Measurements from ENCODE around the gene ITPR3.

The ITPR3 gene

GRCh38 chr6:33620856-33621710, at the start of gene ITPR3:
Gene ITPR3 (plus strand): TSS chr6:33621322. CDS start chr6:33621603, 281 bp downstream.
- DNase-seq (ENCODE audit: low spot score) (peak; percentile 53), FAIRE-seq (no peak)

- DNase-seq (ENCODE audit: low spot score) (no peak), FAIRE-seq (no peak)
Observed at GRCh38 chr6:33571637-33572316, 49.3 kb upstream of the ITPR3 start.

- DNase-seq (ENCODE audit: low spot score): no peak
- FAIRE-seq: no peak
Observed at GRCh38 chr6:33575211-33575610, 45.9 kb upstream of the ITPR3 start.

- FAIRE-seq: no peak
Observed at GRCh38 chr6:33576668-33577067, 44.5 kb upstream of the ITPR3 start.

GRCh38 chr6:33577106-33577535, 44.0 kb upstream of the ITPR3 start:
- no peak for FAIRE-seq
- peak; percentile 23 for DNase-seq (ENCODE audit: low spot score)

More at GRCh38 chr6:33576668-33577067, 44.5 kb upstream of the ITPR3 start:
- DNase-seq (ENCODE audit: low spot score): no peak

GRCh38 chr6:33577718-33578117, 43.4 kb upstream of the ITPR3 start:
- FAIRE-seq (no peak), DNase-seq (ENCODE audit: low spot score) (no peak)

GRCh38 chr6:33578164-33578563, 43.0 kb upstream of the ITPR3 start:
- DNase-seq (ENCODE audit: low spot score) (no peak), FAIRE-seq (no peak)

GRCh38 chr6:33578588-33579011, 42.5 kb upstream of the ITPR3 start:
- FAIRE-seq (no peak), DNase-seq (ENCODE audit: low spot score) (no peak)

GRCh38 chr6:33579828-33580714, 41.1 kb upstream of the ITPR3 start, which contains the start of gene BAK1:
Gene BAK1 (minus strand): TSS chr6:33580276. CDS start chr6:33577604, 2,672 bp downstream.
- DNase-seq (ENCODE audit: low spot score) (peak; percentile 84), FAIRE-seq (peak; percentile 42)

- FAIRE-seq (no peak), DNase-seq (ENCODE audit: low spot score) (no peak)
Observed at GRCh38 chr6:33581186-33581585, 39.9 kb upstream of the ITPR3 start.

- no peak for FAIRE-seq
- DNase-seq (ENCODE audit: low spot score): no peak
Observed at GRCh38 chr6:33583591-33584155, 37.4 kb upstream of the ITPR3 start.

- FAIRE-seq (no peak), DNase-seq (ENCODE audit: low spot score) (no peak)
Observed at GRCh38 chr6:33584700-33585402, 36.3 kb upstream of the ITPR3 start.

- DNase-seq (ENCODE audit: low spot score) (peak; percentile 47), FAIRE-seq (no peak)
Observed at GRCh38 chr6:33585403-33586107, 35.6 kb upstream of the ITPR3 start.

GRCh38 chr6:33586108-33586640, 34.9 kb upstream of the ITPR3 start:
- DNase-seq (ENCODE audit: low spot score): no peak

GRCh38 chr6:33587529-33587928, 33.6 kb upstream of the ITPR3 start:
- FAIRE-seq: no peak
- DNase-seq (ENCODE audit: low spot score): no peak

More at GRCh38 chr6:33586108-33586640, 34.9 kb upstream of the ITPR3 start:
- FAIRE-seq: no peak

GRCh38 chr6:33588894-33589293, 32.2 kb upstream of the ITPR3 start:
- DNase-seq (ENCODE audit: low spot score) (no peak), FAIRE-seq (no peak)

- no peak for DNase-seq (ENCODE audit: low spot score)
- FAIRE-seq: no peak
Observed at GRCh38 chr6:33589392-33589730, 31.8 kb upstream of the ITPR3 start.

- FAIRE-seq: peak; percentile 84
- DNase-seq (ENCODE audit: low spot score): peak; percentile 95
Observed at GRCh38 chr6:33589731-33590530, 31.2 kb upstream of the ITPR3 start.
